H1 (cell line): ENCODE measurements around the gene CEMIP2. TPM values are rescaled to one million over a fixed set of nuclear protein-coding genes. Genes with fewer than 3 reads are reported as not detected.

Experiments
- KDM5A ChIP-seq: fragments of 200-600 bp; IDR thresholded peaks from 2 replicates; pipeline ENCODE4 v1.7.1; 2012; ENCODE audit warnings: mild to moderate bottlenecking, low read length, inconsistent platforms, mixed read lengths
- MAX ChIP-seq: IDR thresholded peaks from 2 replicates; pipeline ENCODE4 v1.6.1; 2012; ENCODE audit warnings: inconsistent platforms
- NANOG ChIP-seq: IDR thresholded peaks from 2 replicates; pipeline ENCODE4 v1.6.1; 2011; ENCODE audit warnings: low read length, low read depth, mild to moderate bottlenecking, inconsistent platforms; ENCODE audit not compliant: insufficient read depth, poor library complexity, severe bottlenecking
- POLR2AphosphoS5 ChIP-seq: IDR thresholded peaks from 2 replicates; pipeline ENCODE4 v1.6.1; 2011; ENCODE audit warnings: low read depth, low read length
- SIN3A ChIP-seq, 2 experiments: IDR thresholded peaks in 1 of 2; conservative IDR thresholded peaks in 1 of 2; 2 replicates each; pipeline ENCODE4 v1.6.1; 2011 to 2012; ENCODE audit warnings: low read length in 2 of 2, improper control_type of control experiment in 1 of 2, low read depth in 1 of 2, mild to moderate bottlenecking in 1 of 2
- TCF12 ChIP-seq: IDR thresholded peaks from 2 replicates; pipeline ENCODE4 v1.6.1; 2011; ENCODE audit warnings: low read depth, mild to moderate bottlenecking, low read length
- polyA plus RNA-seq, 7 experiments: library from polyadenylated mRNA; depleted of rRNA in 3 of 7; stranded (reverse) in 5 of 7; unstranded in 2 of 7; fragments of >200 nt in 5 of 7; fragments of 200-250 nt in 2 of 7; gene quantifications; 1 replicate in 5 of 7; 2 replicates in 1 of 7; 4 replicates in 1 of 7; pipeline versions ENCODE4 v1.2.1 to v1.2.3, GENCODE V29; 2011 to 2013; ENCODE audit warnings: missing spikeins in 2 of 7, mixed read lengths in 2 of 7
- total RNA-seq: library from RNA; stranded (reverse); fragmentation: NEBNext Ultra II Directional; extraction: Animal tissue kit (Norgen Biotek cat#: 25700); gene quantifications from 2 replicates; pipeline ENCODE4 v1.2.1, GENCODE V29; 2021

The CEMIP2 gene
- total and polyA plus RNA-seq, 2 of the 8 experiments (the other 6 are each of a cell fraction or from before 2014, with no cell fraction given) = 25.2 to 52.1 TPM

DNA sequence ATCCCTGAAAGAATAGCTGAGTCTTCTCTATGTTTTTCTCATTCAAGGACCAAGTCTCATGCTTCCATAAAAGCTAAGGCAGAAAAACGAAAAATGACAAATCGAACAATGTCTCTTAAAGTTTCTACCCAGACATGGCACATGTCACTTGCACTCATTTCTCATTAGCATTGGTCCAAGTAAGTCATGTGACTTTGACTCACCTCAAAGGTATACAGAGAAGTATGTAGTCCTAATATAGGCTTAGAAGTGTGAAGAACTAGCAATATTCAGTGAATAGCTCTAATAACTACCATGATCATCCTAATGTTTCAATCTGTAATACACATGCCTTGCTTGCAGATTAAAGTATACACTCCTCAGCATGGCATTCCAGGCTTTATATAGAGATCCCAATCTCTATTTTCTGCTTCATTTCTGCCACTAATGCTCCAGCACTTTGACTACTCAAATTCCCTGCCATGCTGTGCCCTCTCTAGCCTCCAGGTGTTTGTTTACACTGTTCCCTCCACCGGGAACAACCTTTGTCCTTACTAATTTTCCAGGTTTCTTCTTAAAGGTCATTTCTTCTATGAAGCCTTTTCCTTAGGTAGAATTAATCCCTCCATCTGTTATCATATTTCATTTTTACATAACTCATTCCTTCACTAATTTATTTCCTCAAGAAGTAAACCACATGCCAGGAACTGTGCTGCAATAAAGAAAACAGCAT lies 98.9 kb downstream of the CEMIP2 start (continued):
- TF ChIP-seq KDM5A = no peak
- TF ChIP-seq NANOG = no peak
- no peak for TF ChIP-seq MAX
- TF ChIP-seq TCF12 = no peak
- no peak for TF ChIP-seq POLR2AphosphoS5
- no peak for TF ChIP-seq SIN3A (conservative IDR thresholded peaks at IDR 0.05 in 1 of 2, IDR thresholded peaks at IDR 0.05 in 1 of 2; ENCODE audit: low read depth in 1 of 2, low read length in 2 of 2)
- TF ChIP-seq, all 59 proteins: peak for 0
